ENCODE results near the gene CDC42EP4.
"Not testable (repeated sequence)": the region's sequence is repeated elsewhere in the genome, so short reads cannot be mapped to it uniquely, and the experiment has no call there.

Gene CDC42EP4

GRCh38 chr17:73318836-73319235 lies 7.0 kb upstream of the CDC42EP4 start:
- no peak for DNase-seq (ENCODE audit: low read depth)

- no peak for DNase-seq (ENCODE audit: low read depth)
Observed at GRCh38 chr17:73318427-73318813, 6.6 kb upstream of the CDC42EP4 start.

- DNase-seq (ENCODE audit: low read depth): no peak
Observed at GRCh38 chr17:73317513-73318426, 6.0 kb upstream of the CDC42EP4 start.

- DNase-seq (ENCODE audit: low read depth): no peak
Observed at GRCh38 chr17:73316919-73317505, 5.2 kb upstream of the CDC42EP4 start.

- DNase-seq (ENCODE audit: low read depth): no peak
Observed at GRCh38 chr17:73315471-73315870, 3.7 kb upstream of the CDC42EP4 start.

GRCh38 chr17:73313526-73314127 lies 1.8 kb upstream of the CDC42EP4 start:
- DNase-seq (ENCODE audit: low read depth): no peak

GRCh38 chr17:73312887-73313286 lies 1.1 kb upstream of the CDC42EP4 start:
- DNase-seq (ENCODE audit: low read depth): not testable (repeated sequence)

GRCh38 chr17:73311428-73311780 lies 397 bp downstream of the CDC42EP4 start:
- DNase-seq (ENCODE audit: low read depth): no peak

- no peak for DNase-seq (ENCODE audit: low read depth)
Observed at GRCh38 chr17:73309727-73310596, 1.8 kb downstream of the CDC42EP4 start.

- not testable (repeated sequence) for DNase-seq (ENCODE audit: low read depth)
Observed at GRCh38 chr17:73308959-73309358, 2.8 kb downstream of the CDC42EP4 start.

- DNase-seq (ENCODE audit: low read depth): no peak
Observed at GRCh38 chr17:73308017-73308823, 3.6 kb downstream of the CDC42EP4 start.

GRCh38 chr17:73307130-73307529 lies 4.7 kb downstream of the CDC42EP4 start:
- DNase-seq (ENCODE audit: low read depth): no peak

GRCh38 chr17:73305845-73306836 lies 5.7 kb downstream of the CDC42EP4 start:
- DNase-seq (ENCODE audit: low read depth): no peak

GRCh38 chr17:73304971-73305812 lies 6.6 kb downstream of the CDC42EP4 start:
- no peak for DNase-seq (ENCODE audit: low read depth)

- no peak for DNase-seq (ENCODE audit: low read depth)
Observed at GRCh38 chr17:73304438-73304837, 7.4 kb downstream of the CDC42EP4 start.

- DNase-seq (ENCODE audit: low read depth): no peak
Observed at GRCh38 chr17:73302189-73302588, 9.6 kb downstream of the CDC42EP4 start.

- DNase-seq (ENCODE audit: low read depth): no peak
Observed at GRCh38 chr17:73301369-73301768, 10.4 kb downstream of the CDC42EP4 start.

GRCh38 chr17:73300392-73300791 lies 11.4 kb downstream of the CDC42EP4 start:
- no peak for DNase-seq (ENCODE audit: low read depth)
